RWPE2 (cell line): Measurements from ENCODE around the gene FGF11.

Source experiments
- ATAC-seq: fragments of 200-7000 bp; cut with Tn5 transposase; 3 replicates; pipeline ENCODE4 v1.9.1; 2021; ENCODE audit warnings: low read depth
- DNase-seq: peaks from one replicate; pipeline ENCODE4 v3.0.0-alpha.2; 2020; ENCODE audit warnings: low spot score
- H3K27ac ChIP-seq: fragments of 450-650 bp; 2 replicates; pipeline ENCODE4 v1.5.1; 2017; ENCODE audit warnings: mild to moderate bottlenecking; ENCODE audit not compliant: poor library complexity, severe bottlenecking
- H3K27me3 ChIP-seq: fragments of 250-450 bp; sonication (Bioruptor Pico); 2 replicates; pipeline ENCODE4 v1.5.1; 2021; ENCODE audit warnings: mild to moderate bottlenecking, moderate library complexity; ENCODE audit not compliant: insufficient read depth, poor library complexity, severe bottlenecking
- H3K36me3 ChIP-seq: fragments of 250-450 bp; sonication (Bioruptor Pico); 2 replicates; pipeline ENCODE4 v1.5.1; 2020; ENCODE audit warnings: low read depth, mild to moderate bottlenecking, moderate library complexity
- H3K4me1 ChIP-seq: fragments of 250-450 bp; sonication (Bioruptor Pico); 2 replicates; pipeline ENCODE4 v1.5.1; 2021; ENCODE audit warnings: mild to moderate bottlenecking, moderate library complexity; ENCODE audit not compliant: insufficient read depth, poor library complexity, severe bottlenecking
- H3K4me3 ChIP-seq: fragments of 250-450 bp; sonication (Bioruptor Pico); 2 replicates; pipeline ENCODE4 v1.5.1; 2021; ENCODE audit warnings: mild to moderate bottlenecking, moderate library complexity; ENCODE audit not compliant: severe bottlenecking
- H3K9me3 ChIP-seq: fragments of 250-450 bp; sonication (Bioruptor Pico); 2 replicates; pipeline ENCODE4 v1.5.1; 2021; ENCODE audit warnings: mild to moderate bottlenecking, moderate library complexity; ENCODE audit not compliant: severe bottlenecking
- CTCF ChIP-seq: fragments of 450-650 bp; IDR thresholded peaks from one replicate; pipeline ENCODE4 v1.5.1; 2017; ENCODE audit warnings: mild to moderate bottlenecking, moderate library complexity; ENCODE audit not compliant: poor library complexity, severe bottlenecking

FGF11 gene

GRCh38 chr17:7393613-7394451 lies 45.5 kb upstream of the FGF11 start:
- no peaks in the 10 kb centered on the region for H3K4me1 ChIP-seq
- peaks cover 40% of the 10 kb centered on the region for H3K36me3 ChIP-seq
- H3K27me3 ChIP-seq = no peaks in the 10 kb centered on the region
- ATAC-seq (peak; percentile 58), DNase-seq (peak; percentile 72)
- no peaks in the 10 kb centered on the region for H3K9me3 ChIP-seq
- H3K4me3 ChIP-seq = peak overlapping the region; percentile 76
- no peak for TF ChIP-seq CTCF
- peak overlapping the region; percentile 73 for H3K27ac ChIP-seq

- no peaks in the 10 kb centered on the region for H3K4me1 ChIP-seq
Observed at GRCh38 chr17:7394452-7395191, 44.7 kb upstream of the FGF11 start, which contains the start of gene PLSCR3. PLSCR3 (minus strand) TSS chr17:7394525; CDS start chr17:7394110, 415 bp downstream.

GRCh38 chr17:7396147-7396546 lies 43.2 kb upstream of the FGF11 start:
- ATAC-seq = no peak
- H3K36me3 ChIP-seq = peaks cover 21% of the 10 kb centered on the region
- TF ChIP-seq CTCF = no peak

More at GRCh38 chr17:7394452-7395191, 44.7 kb upstream of the FGF11 start, which contains the start of gene PLSCR3:
- Histone ChIP-seq H3K36me3 (peaks cover 32% of the 10 kb centered on the region), H3K4me3 (peak within 1 kb of the TSS; percentile 76), H3K27ac (peak within 1 kb of the TSS; percentile 73), H3K27me3 (no peaks in the 10 kb centered on the region), H3K9me3 (no peaks in the 10 kb centered on the region)
- no peak for TF ChIP-seq CTCF
- peak; percentile 86 for DNase-seq
- peak; percentile 79 for ATAC-seq

GRCh38 chr17:7398612-7399011 lies 40.7 kb upstream of the FGF11 start:
- H3K27me3 ChIP-seq = no peaks in the 10 kb centered on the region
- H3K36me3 ChIP-seq = peaks cover 17% of the 10 kb centered on the region
- H3K27ac ChIP-seq = no peak overlapping the region
- H3K4me3 ChIP-seq = no peak overlapping the region
- TF ChIP-seq CTCF = no peak
- H3K9me3 ChIP-seq = no peaks in the 10 kb centered on the region
- ATAC-seq (no peak), DNase-seq (no peak)
- H3K4me1 ChIP-seq = peaks cover 7% of the 10 kb centered on the region

More at GRCh38 chr17:7396147-7396546, 43.2 kb upstream of the FGF11 start:
- DNase-seq = no peak
- Histone ChIP-seq H3K27me3 (no peaks in the 10 kb centered on the region), H3K27ac (no peak overlapping the region), H3K4me1 (peaks cover 7% of the 10 kb centered on the region), H3K9me3 (no peaks in the 10 kb centered on the region), H3K4me3 (no peak overlapping the region)
